ENCODE measurements around the gene RAB34. TPM values are rescaled to one million over a fixed set of nuclear protein-coding genes. Genes with fewer than 3 reads are reported as not detected.

RAB34 gene
- total and polyA plus RNA-seq, 9 of the 15 experiments (the other 6 are each of a cell fraction or from before 2014, with no cell fraction given), result 0.07 to 3.8 (median 0.46) TPM; not detected in 1

GRCh38 chr17:28735242-28735722 is 17.6 kb upstream of the RAB34 start (continued):
- TF ChIP-seq, protein P1, sequence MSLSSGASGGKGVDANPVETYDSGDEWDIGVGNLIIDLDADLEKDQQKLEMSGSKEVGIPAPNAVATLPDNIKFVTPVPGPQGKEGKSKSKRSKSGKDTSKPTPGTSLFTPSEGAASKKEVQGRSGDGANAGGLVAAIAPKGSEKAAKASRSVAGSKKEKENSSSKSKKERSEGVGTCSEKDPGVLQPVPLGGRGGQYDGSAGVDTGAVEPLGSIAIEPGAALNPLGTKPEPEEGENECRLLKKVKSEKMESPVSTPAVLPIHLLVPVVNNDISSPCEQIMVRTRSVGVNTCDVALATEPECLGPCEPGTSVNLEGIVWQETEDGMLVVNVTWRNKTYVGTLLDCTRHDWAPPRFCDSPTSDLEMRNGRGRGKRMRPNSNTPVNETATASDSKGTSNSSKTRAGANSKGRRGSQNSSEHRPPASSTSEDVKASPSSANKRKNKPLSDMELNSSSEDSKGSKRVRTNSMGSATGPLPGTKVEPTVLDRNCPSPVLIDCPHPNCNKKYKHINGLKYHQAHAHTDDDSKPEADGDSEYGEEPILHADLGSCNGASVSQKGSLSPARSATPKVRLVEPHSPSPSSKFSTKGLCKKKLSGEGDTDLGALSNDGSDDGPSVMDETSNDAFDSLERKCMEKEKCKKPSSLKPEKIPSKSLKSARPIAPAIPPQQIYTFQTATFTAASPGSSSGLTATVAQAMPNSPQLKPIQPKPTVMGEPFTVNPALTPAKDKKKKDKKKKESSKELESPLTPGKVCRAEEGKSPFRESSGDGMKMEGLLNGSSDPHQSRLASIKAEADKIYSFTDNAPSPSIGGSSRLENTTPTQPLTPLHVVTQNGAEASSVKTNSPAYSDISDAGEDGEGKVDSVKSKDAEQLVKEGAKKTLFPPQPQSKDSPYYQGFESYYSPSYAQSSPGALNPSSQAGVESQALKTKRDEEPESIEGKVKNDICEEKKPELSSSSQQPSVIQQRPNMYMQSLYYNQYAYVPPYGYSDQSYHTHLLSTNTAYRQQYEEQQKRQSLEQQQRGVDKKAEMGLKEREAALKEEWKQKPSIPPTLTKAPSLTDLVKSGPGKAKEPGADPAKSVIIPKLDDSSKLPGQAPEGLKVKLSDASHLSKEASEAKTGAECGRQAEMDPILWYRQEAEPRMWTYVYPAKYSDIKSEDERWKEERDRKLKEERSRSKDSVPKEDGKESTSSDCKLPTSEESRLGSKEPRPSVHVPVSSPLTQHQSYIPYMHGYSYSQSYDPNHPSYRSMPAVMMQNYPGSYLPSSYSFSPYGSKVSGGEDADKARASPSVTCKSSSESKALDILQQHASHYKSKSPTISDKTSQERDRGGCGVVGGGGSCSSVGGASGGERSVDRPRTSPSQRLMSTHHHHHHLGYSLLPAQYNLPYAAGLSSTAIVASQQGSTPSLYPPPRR (CRISPR knock-in tag; IDR thresholded peaks at IDR 0.05; ENCODE audit: borderline replicate concordance), result no peak
- TF ChIP-seq SRSF9 (IDR thresholded peaks at IDR 0.05; ENCODE audit: borderline replicate concordance, low read depth, low read length), result no peak
- TF ChIP-seq SMARCA4 (IDR thresholded peaks at IDR 0.05), result peak; percentile 92
- TF ChIP-seq TARDBP (IDR thresholded peaks at IDR 0.05), result 0 out of 2 replicates have a peak, but pooled peaks have one; percentile 24
- TF ChIP-seq, protein P2, sequence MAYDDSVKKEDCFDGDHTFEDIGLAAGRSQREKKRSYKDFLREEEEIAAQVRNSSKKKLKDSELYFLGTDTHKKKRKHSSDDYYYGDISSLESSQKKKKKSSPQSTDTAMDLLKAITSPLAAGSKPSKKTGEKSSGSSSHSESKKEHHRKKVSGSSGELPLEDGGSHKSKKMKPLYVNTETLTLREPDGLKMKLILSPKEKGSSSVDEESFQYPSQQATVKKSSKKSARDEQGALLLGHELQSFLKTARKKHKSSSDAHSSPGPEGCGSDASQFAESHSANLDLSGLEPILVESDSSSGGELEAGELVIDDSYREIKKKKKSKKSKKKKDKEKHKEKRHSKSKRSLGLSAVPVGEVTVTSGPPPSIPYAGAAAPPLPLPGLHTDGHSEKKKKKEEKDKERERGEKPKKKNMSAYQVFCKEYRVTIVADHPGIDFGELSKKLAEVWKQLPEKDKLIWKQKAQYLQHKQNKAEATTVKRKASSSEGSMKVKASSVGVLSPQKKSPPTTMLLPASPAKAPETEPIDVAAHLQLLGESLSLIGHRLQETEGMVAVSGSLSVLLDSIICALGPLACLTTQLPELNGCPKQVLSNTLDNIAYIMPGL (CRISPR knock-in tag; IDR thresholded peaks at IDR 0.05), result 0 out of 2 replicates have a peak, but pooled peaks have one; percentile 40
- TF ChIP-seq CEBPG (CRISPR knock-in tag; IDR thresholded peaks at IDR 0.05), result no peak
- no peak for TF ChIP-seq CEBPG (tag; conservative IDR thresholded peaks at IDR 0.05 in 1 of 2, IDR thresholded peaks at IDR 0.05 in 1 of 2)
- TF ChIP-seq BCL6 (CRISPR knock-in tag; IDR thresholded peaks at IDR 0.05), result no peak
- TF ChIP-seq ZNF134 (CRISPR knock-in tag; conservative IDR thresholded peaks at IDR 0.05), result no peak
- TF ChIP-seq EP300 (IDR thresholded peaks at IDR 0.05; ENCODE audit: low read length), result peak; percentile 59; the same call in 1 of the 2 replicates
- TF ChIP-seq HMG20B (CRISPR knock-in tag; IDR thresholded peaks at IDR 0.05), result no peak
- no peak for TF ChIP-seq ZNF57 (CRISPR knock-in tag; IDR thresholded peaks at IDR 0.05)
- no peak for TF ChIP-seq MEF2D (tag; conservative IDR thresholded peaks at IDR 0.05; ENCODE audit: low read depth)
- peak; percentile 56 for TF ChIP-seq EP400 (IDR thresholded peaks at IDR 0.05)
- no peak for TF ChIP-seq PHF20 (IDR thresholded peaks at IDR 0.05; ENCODE audit: partially characterized antibody)
- peak; percentile 98 for TF ChIP-seq TRIM28 (IDR thresholded peaks at IDR 0.05)
- TF ChIP-seq, protein P3, sequence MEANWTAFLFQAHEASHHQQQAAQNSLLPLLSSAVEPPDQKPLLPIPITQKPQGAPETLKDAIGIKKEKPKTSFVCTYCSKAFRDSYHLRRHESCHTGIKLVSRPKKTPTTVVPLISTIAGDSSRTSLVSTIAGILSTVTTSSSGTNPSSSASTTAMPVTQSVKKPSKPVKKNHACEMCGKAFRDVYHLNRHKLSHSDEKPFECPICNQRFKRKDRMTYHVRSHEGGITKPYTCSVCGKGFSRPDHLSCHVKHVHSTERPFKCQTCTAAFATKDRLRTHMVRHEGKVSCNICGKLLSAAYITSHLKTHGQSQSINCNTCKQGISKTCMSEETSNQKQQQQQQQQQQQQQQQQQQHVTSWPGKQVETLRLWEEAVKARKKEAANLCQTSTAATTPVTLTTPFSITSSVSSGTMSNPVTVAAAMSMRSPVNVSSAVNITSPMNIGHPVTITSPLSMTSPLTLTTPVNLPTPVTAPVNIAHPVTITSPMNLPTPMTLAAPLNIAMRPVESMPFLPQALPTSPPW (CRISPR knock-in tag; IDR thresholded peaks at IDR 0.05), result peak; percentile 80; the same call in 1 of the 2 replicates
- TF ChIP-seq MTA3 (IDR thresholded peaks at IDR 0.05; ENCODE audit: borderline replicate concordance), result peak; percentile 90
- TF ChIP-seq SIRT6 (IDR thresholded peaks at IDR 0.05; ENCODE audit: low read depth, low read length), result no peak
- TF ChIP-seq KLF6 (CRISPR knock-in tag; IDR thresholded peaks at IDR 0.05; ENCODE audit: borderline replicate concordance), result no peak
- TF ChIP-seq HDGF (IDR thresholded peaks at IDR 0.05), result no peak
- TF ChIP-seq, protein P4, sequence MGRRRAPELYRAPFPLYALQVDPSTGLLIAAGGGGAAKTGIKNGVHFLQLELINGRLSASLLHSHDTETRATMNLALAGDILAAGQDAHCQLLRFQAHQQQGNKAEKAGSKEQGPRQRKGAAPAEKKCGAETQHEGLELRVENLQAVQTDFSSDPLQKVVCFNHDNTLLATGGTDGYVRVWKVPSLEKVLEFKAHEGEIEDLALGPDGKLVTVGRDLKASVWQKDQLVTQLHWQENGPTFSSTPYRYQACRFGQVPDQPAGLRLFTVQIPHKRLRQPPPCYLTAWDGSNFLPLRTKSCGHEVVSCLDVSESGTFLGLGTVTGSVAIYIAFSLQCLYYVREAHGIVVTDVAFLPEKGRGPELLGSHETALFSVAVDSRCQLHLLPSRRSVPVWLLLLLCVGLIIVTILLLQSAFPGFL (CRISPR knock-in tag; IDR thresholded peaks at IDR 0.05), result 0 out of 2 replicates have a peak, but pooled peaks have one; percentile 69
- TF ChIP-seq CBFA2T3 (IDR thresholded peaks at IDR 0.05), result peak; percentile 17; the same call in 1 of the 2 replicates
